ENCODE results near the gene C16orf92.

C16orf92 gene

DNA sequence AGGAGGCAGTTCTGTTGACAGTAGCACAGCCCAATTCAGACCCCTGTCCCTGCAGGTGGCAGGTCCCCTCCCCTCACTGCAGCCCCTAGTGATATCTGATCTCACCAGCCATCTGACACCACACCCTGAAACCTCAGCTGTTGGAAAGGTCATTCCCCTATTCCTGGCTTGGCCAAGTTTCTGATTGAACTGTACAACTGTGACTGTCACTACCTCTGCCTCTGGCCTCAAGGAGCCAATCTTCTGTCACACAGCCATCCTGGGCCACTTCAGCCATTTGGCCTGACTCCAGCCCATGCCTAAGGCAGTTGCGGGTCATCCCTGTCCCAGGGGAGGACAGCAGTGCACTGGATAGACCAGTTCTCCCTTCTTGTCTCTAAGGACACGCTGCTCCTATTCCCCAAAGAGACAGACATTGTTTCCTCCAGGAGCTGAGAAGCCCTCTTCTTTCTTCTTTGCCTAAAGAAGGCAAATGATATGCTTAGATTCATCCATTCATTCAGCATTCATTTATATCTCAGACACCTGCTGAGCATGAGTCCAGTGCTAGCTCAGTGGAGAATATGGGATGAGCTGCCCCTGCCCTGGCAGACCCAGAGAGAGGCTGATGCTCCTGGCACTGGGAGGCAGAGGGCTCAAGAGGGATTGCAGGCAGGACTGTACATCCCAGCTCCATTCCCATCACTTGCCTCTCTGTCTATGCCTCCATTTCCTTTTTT, 38.0 kb downstream of the C16orf92 start:
- no peak for DNase-seq (ENCODE audit: low spot score)

DNA sequence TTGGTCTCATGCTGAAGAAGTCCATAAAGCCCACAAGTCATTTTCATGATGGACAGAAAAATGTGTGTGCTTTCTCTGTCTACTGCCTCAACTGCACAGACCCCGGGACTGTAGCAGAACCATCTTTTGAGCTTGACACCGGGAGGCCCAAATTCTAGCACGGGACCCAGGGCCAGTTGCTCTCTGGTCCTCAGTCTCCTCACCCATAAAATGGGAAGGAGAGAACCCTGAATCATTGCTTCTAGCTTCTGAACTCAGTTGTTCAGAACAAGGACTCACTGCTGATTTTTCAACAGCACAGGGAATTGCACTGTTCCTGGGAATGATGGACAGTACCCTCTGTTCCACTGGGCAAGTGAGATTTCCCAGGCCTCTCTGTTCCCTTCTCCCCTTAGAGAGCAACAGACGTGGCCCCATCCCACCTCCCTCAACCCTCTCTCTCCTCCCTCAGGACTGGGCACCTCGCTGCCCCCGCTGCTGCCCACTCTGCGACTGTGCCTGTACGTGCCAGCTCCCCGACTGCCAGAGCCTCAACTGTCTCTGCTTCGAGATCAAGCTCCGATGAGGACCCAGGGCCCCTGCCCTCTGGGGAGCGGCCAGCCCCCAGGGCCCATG, 40.4 kb downstream of the C16orf92 start:
- no peak for DNase-seq (ENCODE audit: low spot score)

- DNase-seq (ENCODE audit: low spot score) = peak; percentile 86
These were observed 41.1 kb downstream of the C16orf92 start for GRCh38 chr16:30063893-30064728.

GRCh38 chr16:30064729-30065101, 41.7 kb downstream of the C16orf92 start:
- DNase-seq (ENCODE audit: low spot score) = no peak

GRCh38 chr16:30065102-30065942, 42.3 kb downstream of the C16orf92 start, which contains the start of gene ALDOA:
Gene ALDOA, plus strand, starts transcription at chr16:30065760. Its CDS starts 1,138 bp downstream, at chr16:30066898.
- peak; percentile 96 for DNase-seq (ENCODE audit: low spot score)

DNA sequence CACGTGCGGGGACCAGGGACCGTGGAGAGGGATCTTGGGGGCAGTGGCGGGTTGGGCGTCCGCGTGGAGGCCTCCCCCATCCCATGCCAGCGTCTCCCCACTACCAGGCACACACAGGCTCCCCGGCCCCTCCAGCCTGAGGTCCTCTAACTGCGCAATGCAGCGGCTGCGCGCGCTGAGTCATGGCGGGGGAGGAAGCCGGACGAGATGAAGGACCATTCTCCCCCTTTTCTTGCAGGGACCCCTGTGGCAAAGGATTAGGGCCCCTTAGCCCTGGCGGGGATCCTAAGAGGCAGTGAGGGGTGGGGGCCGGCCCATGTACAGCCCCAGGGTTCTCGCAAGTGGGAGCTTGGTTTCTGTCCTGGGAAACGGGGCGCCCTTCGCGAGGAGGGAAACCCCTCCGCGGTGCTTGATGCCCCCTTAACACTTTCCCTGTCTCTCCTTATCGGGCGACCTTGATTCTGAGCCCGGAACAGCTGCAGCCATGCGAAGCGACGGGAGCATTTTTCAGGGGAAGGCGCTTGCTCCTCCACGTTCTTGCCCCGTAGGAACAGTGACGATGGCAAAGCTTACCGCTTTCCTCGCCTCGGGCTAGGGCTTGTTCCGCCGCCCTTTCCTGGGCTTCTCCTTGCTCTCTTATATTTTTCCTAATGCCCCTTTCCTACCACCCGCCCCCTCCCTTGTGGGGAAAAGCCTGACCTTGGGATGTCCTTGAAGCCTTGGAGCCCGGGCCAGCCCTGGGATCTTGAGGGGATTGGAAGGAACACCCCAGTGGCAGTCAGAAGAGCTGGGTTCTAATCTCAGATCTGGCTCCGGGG, 43.2 kb downstream of the C16orf92 start:
- DNase-seq (ENCODE audit: low spot score) = no peak

GRCh38 chr16:30066761-30067583, 44.0 kb downstream of the C16orf92 start:
- no peak for DNase-seq (ENCODE audit: low spot score)

GRCh38 chr16:30067584-30067916, 44.6 kb downstream of the C16orf92 start:
- no peak for DNase-seq (ENCODE audit: low spot score)

- DNase-seq (ENCODE audit: low spot score) = no peak
These were observed 45.3 kb downstream of the C16orf92 start for GRCh38 chr16:30068333-30068732.

- no peak for DNase-seq (ENCODE audit: low spot score)
These were observed 46.0 kb downstream of the C16orf92 start for GRCh38 chr16:30068750-30069610.

DNA sequence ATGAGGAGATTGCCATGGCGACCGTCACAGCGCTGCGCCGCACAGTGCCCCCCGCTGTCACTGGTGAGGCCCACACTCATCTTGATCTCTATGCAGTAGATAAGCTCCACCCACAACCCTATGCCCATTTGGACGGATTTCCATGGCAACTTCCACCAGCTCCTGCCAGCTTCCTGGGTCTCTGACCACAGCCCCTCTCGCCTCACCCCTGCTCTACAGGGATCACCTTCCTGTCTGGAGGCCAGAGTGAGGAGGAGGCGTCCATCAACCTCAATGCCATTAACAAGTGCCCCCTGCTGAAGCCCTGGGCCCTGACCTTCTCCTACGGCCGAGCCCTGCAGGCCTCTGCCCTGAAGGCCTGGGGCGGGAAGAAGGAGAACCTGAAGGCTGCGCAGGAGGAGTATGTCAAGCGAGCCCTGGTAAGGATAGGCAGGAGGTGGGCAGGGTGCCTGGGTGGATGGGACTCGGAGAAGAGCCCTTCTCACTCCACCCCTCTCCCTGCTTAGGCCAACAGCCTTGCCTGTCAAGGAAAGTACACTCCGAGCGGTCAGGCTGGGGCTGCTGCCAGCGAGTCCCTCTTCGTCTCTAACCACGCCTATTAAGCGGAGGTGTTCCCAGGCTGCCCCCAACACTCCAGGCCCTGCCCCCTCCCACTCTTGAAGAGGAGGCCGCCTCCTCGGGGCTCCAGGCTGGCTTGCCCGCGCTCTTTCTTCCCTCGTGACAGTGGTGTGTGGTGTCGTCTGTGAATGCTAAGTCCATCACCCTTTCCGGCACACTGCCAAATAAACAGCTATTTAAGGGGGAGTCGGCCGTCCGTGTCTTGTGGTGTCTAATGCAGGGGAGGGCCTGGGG, 46.8 kb downstream of the C16orf92 start:
- peak; percentile 0 for DNase-seq (ENCODE audit: low spot score)

DNA sequence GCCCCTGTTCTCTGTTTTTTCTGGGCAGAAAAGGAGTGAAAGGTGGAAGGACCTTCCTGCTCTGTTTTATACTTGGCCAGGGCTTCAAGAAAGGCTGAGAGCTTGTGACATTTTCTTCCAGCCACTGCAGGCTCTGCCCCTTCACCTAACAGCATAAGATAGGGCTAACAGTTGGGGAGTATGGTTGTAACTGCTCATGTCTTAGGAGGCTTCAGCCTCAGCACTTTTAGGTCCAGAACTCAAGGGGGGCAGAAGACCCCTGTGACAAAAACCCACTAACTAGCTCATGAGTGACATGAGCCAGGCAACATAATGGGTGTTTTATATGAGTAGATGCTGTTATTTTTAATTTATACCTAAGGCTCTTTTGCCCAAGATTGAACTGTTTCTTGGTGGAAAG, 47.5 kb downstream of the C16orf92 start:
- DNase-seq (ENCODE audit: low spot score) = peak; percentile 8
